DLD1 (cell line): ENCODE data around the gene EPM2AIP1.
"Not testable (repeated sequence)": the region's sequence is repeated elsewhere in the genome, so short reads cannot be mapped to it uniquely, and the experiment has no call there.

Source experiments
- in situ Hi-C: cut with HindIII; loops from 2 replicates; pipeline ENCODE4 v1.10.0; 2017; ENCODE audit warnings: low sequenced_read_pairs

The EPM2AIP1 gene

DNA sequence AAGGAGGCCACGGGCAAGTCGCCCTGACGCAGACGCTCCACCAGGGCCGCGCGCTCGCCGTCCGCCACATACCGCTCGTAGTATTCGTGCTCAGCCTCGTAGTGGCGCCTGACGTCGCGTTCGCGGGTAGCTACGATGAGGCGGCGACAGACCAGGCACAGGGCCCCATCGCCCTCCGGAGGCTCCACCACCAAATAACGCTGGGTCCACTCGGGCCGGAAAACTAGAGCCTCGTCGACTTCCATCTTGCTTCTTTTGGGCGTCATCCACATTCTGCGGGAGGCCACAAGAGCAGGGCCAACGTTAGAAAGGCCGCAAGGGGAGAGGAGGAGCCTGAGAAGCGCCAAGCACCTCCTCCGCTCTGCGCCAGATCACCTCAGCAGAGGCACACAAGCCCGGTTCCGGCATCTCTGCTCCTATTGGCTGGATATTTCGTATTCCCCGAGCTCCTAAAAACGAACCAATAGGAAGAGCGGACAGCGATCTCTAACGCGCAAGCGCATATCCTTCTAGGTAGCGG, at the start of gene EPM2AIP1:
Gene EPM2AIP1, minus strand, starts transcription at position 326 of the 520 bp plus-strand sequence. Its CDS starts 54 bp downstream, at position 272.
- in situ Hi-C loops = no loop called here

DNA sequence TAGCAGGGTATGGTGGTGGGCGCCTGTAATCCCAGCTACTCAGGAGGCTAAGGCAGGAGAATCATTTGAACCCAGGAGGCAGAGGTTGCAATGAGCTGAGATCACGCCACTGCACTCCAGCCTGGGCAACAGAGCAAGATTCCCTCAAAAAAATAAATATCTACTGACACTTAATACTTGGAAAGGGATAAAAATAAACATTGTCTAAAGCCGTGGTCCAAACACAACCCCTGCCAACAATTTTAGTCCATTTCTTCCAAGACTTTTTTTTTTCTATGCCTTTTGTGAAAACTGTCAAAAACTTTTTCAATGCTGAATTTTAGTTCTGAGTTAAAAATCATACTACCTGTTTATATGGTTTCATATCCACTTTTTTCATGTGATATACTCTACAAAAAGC, 49.8 kb upstream of the EPM2AIP1 start:
- in situ Hi-C loops = not testable (repeated sequence)

DNA sequence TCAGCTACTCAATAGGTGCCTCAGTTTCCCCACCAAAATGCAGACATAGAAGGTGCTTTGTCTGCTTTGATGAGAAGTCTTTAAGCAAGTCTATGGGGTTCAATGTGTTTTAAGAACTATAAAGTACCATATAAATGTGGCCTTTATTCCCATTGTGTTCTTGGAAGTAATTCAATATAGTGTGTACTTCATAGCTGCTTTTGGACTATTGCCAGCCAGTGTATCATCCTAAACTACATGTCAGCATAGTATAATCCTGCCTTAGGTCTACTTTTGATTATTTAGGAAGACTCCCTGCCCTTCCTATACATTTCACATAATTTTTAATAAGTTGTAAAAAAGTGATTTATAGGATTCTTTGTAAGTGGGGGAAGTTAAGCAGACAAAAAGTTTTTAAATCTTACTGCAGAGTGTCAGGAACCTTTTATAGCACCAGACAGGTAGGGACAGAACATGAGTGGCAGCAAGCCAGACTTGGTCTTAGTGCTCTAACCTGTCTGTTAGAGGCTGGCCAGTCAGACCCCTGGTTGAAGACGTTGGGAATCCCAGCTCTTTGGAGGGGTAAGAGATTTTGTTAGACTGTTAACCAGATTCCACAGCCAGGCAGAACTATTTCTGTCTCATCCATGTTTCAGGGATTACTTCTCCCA, 48.7 kb upstream of the EPM2AIP1 start:
- in situ Hi-C loops = no loop called here

DNA sequence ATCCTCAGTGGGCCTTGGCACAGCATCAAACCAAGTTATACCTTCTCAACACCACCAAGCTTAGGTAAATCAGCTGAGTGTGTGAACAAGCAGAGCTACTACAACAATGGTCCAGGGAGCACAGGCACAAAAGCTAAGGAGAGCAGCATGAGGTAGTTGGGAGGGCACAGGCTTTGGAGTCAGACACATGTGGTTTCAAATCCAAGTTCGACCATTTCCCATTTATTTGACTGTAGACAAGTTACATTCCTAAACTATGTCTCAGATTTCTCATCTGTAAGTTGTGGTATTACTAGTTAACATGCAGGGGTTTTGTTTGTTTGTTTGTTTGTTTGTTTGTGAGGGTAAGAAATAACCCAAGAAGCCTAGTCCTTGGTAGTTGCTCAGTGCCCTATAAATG, 47.3 kb upstream of the EPM2AIP1 start:
- in situ Hi-C loops = no loop called here

DNA sequence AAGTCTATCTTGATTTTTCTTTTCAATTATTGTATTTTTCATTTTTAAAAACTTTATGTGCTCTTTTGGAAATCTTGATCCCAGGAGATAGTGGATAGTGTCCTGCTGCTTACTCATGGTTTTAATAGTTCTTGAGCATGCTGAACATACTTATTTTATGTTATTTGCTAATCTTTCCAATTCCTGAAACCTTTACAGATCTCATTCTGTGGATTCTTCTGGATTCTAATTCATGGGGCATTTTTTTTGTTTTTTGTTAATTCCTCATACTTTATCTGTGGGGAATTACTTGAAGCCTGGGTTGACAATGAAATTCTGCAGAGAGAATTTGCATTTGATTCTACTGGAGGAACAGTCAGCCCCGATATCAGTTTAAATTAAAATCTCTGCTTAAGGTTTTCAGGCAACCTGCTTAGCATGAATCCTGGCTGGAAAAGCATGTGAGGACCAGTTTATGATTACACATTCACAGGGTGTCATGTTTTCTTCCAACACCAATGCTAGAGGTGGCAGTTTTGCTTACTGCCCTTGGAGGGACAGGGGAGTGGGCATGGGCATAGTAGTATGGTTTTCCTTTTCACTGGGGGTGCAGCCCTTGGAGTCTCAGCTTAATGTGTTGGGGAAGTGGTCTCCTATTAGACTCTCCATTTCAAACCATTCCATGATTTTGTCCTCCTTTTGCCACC, 46.4 kb upstream of the EPM2AIP1 start:
- in situ Hi-C loops = no loop called here

DNA sequence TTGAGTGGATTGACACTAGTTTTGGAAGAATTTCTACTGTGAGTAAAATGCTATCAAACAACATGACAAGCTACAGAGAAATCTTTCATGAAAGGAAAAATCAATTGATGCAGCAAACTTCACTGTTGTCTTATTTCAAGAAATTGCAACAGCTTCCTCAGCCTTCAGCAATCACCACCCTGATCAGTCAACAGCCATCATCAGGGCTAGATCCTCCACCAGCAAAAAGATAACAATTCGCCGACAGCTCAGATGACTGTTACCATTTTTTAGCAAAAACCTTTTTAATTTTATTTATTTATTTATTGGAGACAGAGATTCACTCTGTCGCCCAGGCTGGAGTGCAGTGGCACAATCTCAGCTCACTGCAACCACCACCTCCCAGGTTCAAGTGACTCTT, 44.4 kb upstream of the EPM2AIP1 start:
- in situ Hi-C loops = no loop called here

DNA sequence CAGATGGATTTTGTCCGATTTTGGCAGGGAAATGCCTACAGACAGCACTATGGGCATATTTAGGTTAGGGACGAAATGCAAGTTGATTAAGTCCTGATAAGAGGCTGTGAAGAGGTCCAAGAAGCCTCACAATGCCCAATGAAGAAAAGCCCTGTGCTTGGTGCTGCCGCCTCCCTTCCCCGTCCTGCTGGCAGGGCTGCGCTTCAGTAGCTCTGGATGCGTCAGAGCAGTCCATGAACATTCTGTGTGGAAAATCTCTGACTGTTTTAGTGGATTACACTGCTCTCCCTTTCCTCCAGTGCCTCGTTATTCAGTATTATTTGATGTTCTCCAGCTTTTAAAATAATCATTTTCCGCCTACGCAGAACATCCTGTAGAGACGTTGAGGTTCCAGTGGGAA, 40.0 kb upstream of the EPM2AIP1 start:
- in situ Hi-C loops = no loop called here

DNA sequence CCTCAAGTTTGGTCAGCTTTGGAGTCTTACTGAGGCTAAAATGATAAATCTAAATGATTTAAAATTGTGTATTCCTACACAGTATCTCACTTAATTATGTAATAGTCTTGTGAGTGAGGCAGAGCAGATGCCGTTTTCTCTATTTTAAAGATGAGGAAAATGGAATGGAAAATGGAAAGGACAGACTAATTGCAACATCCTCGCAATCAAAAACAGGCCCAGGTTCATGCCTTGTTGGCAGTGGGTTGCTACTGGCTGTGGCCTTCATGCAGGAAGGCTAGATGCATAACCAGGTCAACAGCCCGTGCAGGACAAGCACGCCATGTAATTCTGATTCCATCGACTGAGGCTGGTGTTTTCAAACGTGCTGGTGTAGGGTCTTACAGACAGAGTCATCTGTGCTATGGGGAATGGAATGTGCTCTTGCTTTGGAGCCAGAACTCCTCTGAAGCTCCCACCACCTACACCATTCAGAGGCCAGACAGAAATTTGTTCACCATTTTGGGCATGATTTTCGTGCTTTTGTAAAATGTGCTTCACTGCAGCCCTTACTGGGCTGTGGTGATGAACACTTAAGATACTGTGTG, 38.3 kb upstream of the EPM2AIP1 start:
- in situ Hi-C loops = no loop called here

DNA sequence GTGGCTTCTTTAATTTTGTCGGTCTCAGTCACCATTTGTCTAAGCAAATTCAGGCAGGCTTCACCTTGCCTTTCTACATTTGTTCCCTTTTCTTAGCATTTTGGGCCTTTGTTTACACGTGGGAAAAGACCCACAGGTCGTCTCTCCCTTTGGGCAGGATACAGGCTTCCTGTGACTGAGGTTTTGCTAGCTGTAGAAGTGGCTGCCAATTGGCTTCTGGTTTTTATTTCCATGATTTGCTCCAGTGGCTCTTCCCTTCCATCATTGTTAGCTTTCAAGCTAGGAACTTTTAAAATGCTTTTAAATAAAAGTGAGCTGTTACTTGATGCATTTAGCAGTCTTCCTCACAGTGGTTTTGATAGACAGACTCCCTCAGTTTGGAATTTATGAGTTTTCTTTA, 37.7 kb upstream of the EPM2AIP1 start:
- in situ Hi-C loops = no loop called here

DNA sequence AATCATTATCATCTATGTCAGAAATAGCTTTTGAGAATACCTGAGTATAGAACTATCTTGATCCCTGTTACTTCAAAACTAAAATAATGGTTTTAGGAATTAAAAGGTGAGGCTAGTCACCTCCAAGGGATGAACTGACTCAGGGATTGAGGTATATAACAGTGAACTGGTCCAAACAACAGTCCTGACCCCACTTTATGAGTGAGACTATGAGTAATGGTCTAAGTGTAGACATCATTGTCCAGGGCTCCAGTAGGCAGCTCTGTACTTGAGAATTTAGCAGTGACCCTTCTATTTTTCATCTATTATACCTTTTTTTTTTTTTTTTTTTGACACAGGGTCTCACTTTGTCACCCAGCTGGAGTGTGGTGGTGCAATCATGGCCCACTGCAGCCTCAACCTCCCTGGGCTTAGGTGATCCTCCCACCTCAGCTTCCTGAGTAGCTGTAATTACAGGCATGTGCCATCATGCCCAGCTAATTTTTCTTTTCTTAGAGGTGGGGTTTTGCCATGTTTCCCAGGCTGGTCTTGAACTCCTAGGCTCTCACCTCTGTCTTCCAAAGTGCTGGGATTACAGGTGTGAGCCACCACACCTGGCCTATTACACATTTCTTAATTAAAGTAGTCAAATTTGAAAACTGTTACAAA, 36.7 kb upstream of the EPM2AIP1 start:
- in situ Hi-C loops = no loop called here

DNA sequence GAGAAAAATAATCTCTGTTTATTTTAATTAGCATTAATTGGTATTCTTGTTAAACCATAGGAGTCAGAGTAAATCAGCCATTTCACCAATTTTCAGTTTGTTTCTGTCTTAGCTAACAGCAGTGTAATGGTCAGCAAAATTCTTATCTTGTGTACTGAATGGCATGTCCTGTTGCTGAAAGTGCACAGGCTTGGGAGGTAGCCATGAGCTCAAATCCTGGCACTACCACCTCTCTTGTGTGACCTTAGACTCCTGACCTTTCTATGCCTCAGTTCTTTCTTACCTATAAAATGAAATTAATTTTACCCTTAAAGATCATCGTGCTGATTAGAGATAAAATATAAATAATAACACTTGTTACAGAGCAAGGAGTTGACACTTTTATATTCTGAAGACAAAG, 36.2 kb upstream of the EPM2AIP1 start:
- in situ Hi-C loops = no loop called here

DNA sequence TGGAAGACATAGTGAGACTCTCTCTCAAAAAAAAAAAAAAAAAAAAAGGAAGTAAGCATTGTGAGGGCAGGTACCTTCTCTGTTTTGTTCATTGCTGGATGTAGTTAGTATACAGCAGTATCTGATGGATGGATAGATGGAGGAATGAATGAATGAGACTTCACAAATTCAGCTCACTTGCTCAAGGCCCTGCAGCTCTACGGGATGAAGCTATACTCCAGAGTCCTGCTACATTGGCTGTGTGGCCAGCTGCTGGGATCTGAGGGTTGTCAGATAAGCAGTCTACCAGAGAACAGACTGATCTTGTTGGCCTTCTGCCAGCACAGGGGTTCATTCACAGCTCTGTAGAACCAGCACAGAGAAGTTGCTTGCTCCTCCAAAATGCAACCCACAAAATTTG, 35.4 kb upstream of the EPM2AIP1 start:
- in situ Hi-C loops = no loop called here

DNA sequence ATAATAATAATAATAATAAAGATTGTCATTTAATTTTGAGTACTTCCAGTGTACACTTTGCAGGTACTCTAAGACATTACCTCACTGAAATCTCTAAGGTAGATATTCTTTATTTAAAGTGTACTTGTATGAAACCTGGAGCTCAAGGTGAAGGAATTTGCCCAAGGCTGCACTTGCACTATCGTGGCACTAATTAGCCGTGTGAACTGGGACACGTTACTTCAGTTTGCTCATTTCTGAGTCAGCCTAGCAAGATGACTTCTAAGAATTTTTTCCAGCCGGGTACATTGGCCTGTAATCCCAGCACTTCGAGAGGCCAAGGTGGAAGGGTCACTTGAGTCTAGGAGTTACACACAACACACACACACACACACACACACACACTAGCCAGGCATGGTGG, 33.9 kb upstream of the EPM2AIP1 start:
- in situ Hi-C loops = no loop called here

DNA sequence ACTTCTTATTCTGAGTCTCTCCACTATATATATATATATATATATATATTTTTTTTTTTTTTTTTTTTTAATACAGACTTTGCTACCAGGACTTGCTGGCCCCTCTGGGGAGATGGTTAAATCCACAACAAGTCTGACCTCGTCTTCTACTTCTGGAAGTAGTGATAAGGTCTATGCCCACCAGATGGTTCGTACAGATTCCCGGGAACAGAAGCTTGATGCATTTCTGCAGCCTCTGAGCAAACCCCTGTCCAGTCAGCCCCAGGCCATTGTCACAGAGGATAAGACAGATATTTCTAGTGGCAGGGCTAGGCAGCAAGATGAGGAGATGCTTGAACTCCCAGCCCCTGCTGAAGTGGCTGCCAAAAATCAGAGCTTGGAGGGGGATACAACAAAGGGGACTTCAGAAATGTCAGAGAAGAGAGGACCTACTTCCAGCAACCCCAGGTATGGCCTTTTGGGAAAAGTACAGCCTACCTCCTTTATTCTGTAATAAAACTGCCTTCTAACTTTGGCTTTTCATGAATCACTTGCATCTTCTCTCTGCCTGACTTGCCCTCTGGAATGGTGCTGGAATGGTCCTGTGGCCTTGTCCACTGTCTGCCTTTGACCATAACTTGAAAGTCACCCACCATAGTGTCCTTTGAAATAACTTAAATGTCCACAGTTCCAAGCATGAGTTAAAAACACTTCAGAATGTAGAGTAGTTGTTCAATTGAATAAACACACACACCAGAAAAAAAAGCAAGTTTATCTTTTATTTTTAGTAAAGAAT, 32.8 kb upstream of the EPM2AIP1 start:
- in situ Hi-C loops = no loop called here

DNA sequence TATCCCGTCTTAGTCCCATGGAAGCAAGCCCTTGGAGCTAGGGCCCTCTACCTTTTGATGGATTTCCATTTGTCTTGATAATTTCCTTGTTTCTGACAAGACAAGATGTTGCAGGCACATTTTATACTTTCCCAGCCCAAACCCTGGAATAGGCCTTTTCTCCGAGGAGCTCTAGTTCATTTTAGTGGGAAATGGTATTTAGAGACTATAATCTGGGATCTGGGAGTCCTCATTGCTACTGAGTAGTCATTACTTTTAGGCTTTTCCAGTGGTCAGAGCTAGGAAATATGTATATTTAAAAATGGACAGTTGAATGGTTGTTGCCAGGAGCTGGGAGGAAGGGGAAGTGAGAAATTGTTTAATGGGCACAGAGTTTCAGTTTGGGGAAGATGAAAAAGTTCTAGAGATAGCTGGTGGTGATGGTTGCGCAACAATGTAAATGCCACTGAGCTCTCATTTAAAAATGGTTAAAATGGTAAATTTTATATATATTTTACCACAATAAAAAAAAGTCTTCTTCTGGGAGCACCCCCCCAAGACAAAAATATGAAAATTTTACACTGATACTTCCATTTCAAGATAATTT, 32.0 kb upstream of the EPM2AIP1 start:
- in situ Hi-C loops = no loop called here

DNA sequence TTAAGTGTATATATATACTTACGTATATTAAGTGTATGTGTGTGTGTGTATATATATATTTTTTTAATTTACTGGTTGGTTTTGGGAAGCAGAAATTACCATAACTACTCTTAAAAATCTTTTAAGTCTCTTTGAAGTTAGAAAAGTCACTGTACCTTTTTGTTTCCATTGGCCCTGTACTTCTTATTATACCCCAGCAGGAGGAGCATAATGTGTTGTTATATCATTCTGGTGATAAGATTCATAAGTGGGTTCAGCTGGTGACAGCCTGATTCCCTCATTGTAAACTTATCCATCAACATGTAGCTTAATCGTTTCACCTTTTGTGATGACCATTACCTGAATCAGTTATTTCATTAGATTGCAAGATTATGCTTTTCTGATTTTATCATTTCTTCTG, 31.2 kb upstream of the EPM2AIP1 start:
- in situ Hi-C loops = no loop called here

DNA sequence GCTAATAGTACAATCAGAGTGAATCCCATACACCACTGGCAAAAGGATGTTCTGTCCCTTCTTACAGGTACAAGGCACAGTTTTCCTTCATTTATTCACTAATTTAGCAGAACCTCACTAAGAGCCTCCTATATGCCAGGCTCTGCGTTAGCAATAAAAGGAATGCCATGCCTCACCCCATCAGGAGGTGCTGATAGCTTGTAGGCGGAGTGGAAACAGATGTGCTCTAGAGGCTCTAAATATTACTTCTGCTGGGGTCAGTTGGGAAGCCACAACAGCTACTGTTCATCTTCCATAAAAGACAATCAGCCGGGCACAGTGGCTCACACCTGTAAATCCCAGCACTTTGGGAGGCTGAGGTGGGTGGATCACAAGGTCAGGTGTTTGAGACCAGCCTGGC, 24.8 kb upstream of the EPM2AIP1 start:
- in situ Hi-C loops = no loop called here

DNA sequence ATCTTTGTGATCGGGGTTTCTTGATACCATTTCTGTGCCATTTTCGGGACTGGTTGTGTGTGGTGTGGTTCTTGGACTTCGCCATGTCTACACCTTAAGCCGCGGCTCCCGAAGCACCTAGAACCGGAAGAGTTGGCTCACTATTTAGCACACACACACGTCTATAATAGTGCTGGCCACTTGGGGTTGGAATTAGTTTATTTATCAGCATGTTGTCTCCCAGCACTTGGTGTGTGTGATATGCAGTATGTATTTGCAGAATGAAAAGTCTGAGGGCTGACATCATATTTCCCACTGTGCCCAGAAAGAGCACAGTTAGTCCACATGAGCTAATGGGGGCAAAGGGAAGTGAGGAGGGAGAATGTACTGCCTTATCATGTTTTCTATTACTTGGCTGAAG, 24.0 kb upstream of the EPM2AIP1 start:
- in situ Hi-C loops = no loop called here

DNA sequence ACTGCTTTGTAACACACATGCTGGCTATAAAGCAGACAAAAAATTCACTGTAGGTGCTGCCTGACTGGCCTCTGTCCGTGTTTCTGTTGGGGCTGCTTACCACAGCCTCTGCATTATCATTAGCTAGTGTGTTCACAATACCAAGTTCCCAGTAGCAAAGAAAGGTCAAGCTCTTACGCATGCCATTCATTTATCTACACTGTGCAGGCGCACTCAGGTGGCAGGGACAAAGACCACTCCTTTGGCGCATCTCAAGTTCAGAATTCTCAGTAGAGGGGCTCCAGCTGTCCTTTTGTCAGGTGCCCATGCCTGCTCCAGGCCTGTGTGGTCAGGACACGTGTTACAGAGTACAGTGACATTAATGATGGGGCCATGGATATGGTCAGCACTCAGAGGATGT, 22.7 kb upstream of the EPM2AIP1 start:
- in situ Hi-C loops = no loop called here

DNA sequence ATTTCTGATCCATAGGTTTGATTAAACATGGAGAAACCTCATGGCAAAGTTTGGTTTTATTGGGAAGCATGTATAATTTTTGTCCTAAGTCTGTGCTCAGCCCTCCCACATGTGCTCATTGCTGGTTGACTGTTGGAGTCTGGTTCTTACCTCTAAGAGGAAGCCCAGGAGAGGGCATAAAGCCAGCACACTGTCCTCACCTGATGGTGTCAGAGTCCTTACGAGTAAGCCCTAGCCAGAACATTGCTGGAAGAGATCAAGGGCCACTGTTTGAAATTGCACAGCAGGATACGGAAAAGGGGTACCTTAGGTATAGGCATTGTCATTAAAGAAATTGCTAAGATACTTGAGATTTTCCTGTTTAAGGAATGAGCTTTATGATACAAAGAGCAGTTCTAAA, 21.7 kb upstream of the EPM2AIP1 start:
- in situ Hi-C loops = no loop called here
